Activated T-cell treated with anti-CD3 and anti-CD28 coated beads, Interleukin-2, amount 50 U/mL, for 1 hour (primary cell): Measurements from ENCODE around the gene FASN.
A peak's percentile ranks its signal among the peaks of the same experiment; 100 is the strongest.
"Not testable (repeated sequence)": the region's sequence is repeated elsewhere in the genome, so short reads cannot be mapped to it uniquely, and the experiment has no call there.

Source experiments
- DNase-seq: peaks from one replicate; pipeline ENCODE4 v3.0.0-alpha.2; 2020

Gene FASN

GRCh38 chr17:82054351-82055022 is 43.5 kb downstream of the FASN start:
- no peak for DNase-seq

DNA sequence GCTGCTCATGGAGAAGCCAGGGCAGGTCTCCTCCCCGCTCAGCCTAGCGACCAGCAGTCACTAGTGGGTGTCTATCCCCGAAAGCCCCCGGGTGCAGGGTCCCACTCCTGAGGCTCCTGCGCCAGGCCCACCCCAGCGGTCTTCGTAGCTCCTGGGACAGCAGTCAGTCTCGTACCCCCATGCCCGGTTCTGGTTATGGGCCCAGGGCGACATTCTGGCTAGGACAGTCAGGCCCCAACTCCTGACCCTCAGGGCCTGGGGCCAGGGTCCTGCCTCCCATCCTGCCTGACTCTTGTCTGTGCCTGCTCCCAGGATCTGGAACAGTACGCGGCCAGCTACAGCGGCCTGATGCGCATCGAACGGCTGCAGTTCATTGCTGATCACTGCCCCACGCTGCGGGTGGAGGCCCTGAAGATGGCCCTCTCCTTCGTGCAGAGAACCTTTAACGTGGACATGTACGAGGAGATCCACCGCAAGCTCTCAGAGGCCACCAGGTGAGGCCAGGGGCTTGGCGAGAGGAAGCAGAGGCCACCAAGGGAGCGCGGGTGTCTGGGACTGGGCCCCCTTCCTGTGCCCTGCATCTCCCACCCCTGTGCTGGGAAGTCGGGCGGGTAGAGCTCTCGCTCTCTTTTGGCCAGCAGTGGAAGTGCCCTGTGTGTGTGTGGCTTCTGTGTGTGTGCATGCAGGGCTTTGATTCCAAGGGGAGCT is 44.3 kb downstream of the FASN start:
- DNase-seq = no peak

- DNase-seq = no peak
Measured at GRCh38 chr17:82053130-82053529, 44.9 kb downstream of the FASN start.

DNA sequence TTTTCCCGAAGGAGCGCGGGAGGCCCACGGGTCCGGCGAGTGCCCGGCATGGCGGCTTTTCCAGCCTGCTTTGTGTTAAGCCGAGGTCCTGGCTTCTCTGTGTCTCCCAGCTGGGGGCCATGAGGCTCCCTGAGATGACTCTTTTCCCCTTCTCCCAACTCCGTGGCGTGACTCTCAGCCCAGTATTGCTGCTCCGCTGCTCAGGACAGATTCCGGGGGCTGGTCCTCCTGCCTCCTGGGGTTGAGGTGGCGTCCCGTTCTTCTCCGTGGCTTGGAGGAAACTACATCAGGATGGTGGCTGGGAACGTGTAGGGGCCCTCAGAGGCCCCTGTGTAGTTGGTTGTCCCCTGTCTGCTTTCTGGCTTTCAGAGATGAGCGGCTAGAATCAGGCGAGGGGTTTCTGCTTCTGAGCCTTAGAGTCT is 45.4 kb downstream of the FASN start:
- DNase-seq = no peak

GRCh38 chr17:82051776-82052637 is 46.0 kb downstream of the FASN start, which contains the start of the genes GPS1 and RFNG:
Gene GPS1 (plus strand): TSS chr17:82051898. CDS start chr17:82051932, 34 bp downstream.
Gene RFNG (minus strand): TSS chr17:82051811. CDS start chr17:82051766, 45 bp downstream.
- DNase-seq = peak; percentile 84

- DNase-seq = no peak
Measured at GRCh38 chr17:82050761-82051641, 47.0 kb downstream of the FASN start.

GRCh38 chr17:82050152-82050760 is 47.8 kb downstream of the FASN start:
- no peak for DNase-seq

DNA sequence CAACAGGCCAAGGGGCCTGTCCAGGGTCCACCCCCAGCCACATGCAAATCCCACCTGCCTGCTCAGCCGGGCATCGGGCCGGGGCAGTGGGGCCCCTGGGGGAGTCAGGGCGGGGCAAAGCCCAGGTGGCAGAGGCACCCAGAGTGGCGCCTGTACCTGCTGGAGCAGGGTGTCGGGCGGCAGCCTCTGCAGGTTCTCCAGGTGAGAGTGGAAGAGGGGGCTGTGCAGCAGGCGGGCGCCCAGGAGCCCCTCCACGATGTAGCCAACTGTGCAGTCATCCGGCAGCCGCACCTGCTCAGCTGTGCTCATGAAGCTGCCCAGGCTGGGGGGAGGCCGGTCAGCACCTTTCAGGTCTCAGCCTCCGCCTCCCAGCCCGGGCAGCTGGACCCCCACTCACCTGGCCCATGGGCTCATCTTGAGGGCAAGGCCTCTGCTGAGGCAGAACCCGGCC is 48.5 kb downstream of the FASN start:
- no peak for DNase-seq

DNA sequence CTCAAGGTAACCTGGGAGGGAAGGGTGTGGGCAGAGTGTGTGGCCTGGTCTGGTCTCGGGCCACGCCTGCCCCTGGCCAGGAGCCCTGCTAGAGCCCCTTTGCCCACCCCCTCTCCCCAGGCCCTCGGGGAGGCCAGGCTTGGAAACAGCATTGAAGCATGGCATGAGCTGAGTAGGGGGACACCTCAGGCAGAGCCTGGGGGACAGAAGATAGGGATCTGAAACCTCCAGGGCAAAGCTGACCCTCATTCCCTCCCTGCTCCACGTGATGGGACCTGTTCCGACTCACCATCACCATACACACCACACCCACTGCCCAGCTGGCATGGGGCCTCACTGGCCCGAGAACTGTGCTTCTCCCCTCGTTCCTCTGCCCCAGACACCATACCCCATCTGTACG is 48.9 kb downstream of the FASN start:
- DNase-seq = no peak

GRCh38 chr17:82048571-82048971 is 49.5 kb downstream of the FASN start:
- DNase-seq = no peak

- DNase-seq = no peak
Measured at GRCh38 chr17:82047914-82048570, 50.0 kb downstream of the FASN start.

DNA sequence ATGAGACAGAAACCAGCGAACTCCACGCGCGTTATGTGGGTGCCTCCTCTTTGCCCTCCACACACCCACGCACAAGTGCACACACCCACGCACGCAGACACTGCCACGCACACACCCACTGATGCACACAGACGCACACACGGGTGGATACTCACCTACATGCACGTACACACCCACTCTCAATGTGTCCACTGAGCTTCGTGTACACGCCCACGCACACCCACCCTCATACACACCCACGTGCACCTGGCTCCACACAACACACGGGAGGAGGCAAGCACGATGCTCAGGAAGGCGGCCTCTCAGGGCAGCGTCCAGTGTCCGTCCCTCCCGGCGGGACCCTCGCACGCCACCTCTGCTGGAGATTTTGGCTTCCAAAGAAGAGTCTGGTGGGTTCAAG is 50.7 kb downstream of the FASN start:
- no peak for DNase-seq

DNA sequence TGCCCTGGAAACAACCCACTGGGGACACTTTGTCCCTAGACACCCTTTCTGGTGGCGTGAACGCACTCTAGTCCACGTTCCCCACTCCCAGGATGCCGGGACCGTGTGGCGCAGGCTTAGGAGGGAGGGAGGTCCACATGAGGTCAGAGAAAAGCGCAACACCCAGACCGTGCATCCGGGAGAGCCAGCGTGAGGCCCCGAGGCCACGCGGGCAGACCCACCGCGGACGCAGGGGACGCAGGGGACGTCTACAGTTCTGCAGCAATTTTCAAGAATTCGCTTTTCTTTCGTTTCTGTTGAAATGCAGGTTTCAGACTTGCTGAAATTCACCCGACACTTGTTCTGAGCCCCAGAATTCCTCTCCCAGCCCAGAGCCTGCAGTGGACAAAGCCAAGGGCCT is 51.1 kb downstream of the FASN start:
- DNase-seq = no peak

- DNase-seq = no peak
Measured at GRCh38 chr17:82045936-82046484, 52.0 kb downstream of the FASN start.

- no peak for DNase-seq
Measured at GRCh38 chr17:82043507-82043906, 54.5 kb downstream of the FASN start.

DNA sequence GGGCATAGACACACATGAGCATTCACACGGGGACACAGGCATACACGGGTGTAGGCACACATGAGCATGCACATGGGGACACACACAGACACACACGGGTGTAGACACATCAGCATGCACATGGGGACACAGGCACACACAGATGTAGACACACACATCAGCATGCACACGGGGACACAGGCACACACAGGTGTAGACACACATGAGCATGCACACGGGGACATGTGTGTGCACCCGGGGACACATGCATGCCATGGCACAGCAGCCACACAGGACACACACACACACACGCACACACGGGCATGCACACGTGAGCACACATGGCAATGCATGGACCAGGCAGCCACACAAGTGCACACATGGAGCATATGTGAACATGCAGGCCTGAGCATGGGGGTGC is 55.4 kb downstream of the FASN start:
- DNase-seq = no peak

- DNase-seq = no peak
Measured at GRCh38 chr17:82041144-82041814, 56.8 kb downstream of the FASN start.

- no peak for DNase-seq
Measured at GRCh38 chr17:82039695-82040299, 58.2 kb downstream of the FASN start.

GRCh38 chr17:82038796-82039409 is 59.1 kb downstream of the FASN start:
- DNase-seq = not testable (repeated sequence)

GRCh38 chr17:82037889-82038195 is 60.2 kb downstream of the FASN start:
- DNase-seq = no peak
